Esophagus muscularis mucosa (tissue), 4 donors: Measurements from ENCODE around the gene ATF7. TPM values are rescaled to one million over a fixed set of nuclear protein-coding genes. Genes with fewer than 3 reads are reported as not detected.
A peak's percentile ranks its signal among the peaks of the same experiment; 100 is the strongest.

ENCODE experiments used
- DNase-seq: peaks from one replicate; pipeline ENCODE4 v3.0.0-alpha.2; 2017; ENCODE audit errors: extremely low spot score
- H3K27ac ChIP-seq, 4 donors: fragments of 200-600 bp; sonication (generic); replicated peaks in 1 of 4; 1 replicate in 3 of 4; 2 replicates in 1 of 4; pipeline ENCODE4 v1.5.1; 2016 to 2019; ENCODE audit warnings: mild to moderate bottlenecking in 1 of 4
- H3K27me3 ChIP-seq, 4 donors: fragments of 200-600 bp; sonication (generic); one replicate each; pipeline versions ENCODE4 v1.5.1 to v1.6.0; 2016 to 2019
- H3K36me3 ChIP-seq, 4 donors: fragments of 200-600 bp; sonication (generic); one replicate each; pipeline ENCODE4 v1.5.1; 2016 to 2019
- H3K4me1 ChIP-seq, 4 donors: fragments of 200-600 bp; sonication (generic); one replicate each; pipeline ENCODE4 v1.5.1; 2016 to 2019
- H3K4me3 ChIP-seq, 4 donors: fragments of 200-600 bp; sonication (generic); 1 replicate in 2 of 4; 2 replicates in 2 of 4; pipeline ENCODE4 v1.5.1; 2016 to 2019; ENCODE audit warnings: mild to moderate bottlenecking in 4 of 4, moderate library complexity in 1 of 4
- H3K9me3 ChIP-seq, 4 donors: fragments of 200-600 bp; sonication (generic); 1 replicate in 3 of 4; 2 replicates in 1 of 4; pipeline ENCODE4 v1.5.1; 2016 to 2019
- EP300 ChIP-seq: sonication (generic); formaldehyde crosslinking; IDR thresholded peaks from one replicate; pipeline ENCODE4 v1.6.1; 2017; ENCODE audit warnings: antibody characterized with exemption
- POLR2A ChIP-seq: fragments of 450-650 bp; IDR thresholded peaks from one replicate; pipeline ENCODE4 v1.6.1; 2017; ENCODE audit warnings: antibody characterized with exemption, moderate library complexity, mild to moderate bottlenecking, low read depth
- POLR2AphosphoS5 ChIP-seq, 2 donors: sonication (generic); formaldehyde crosslinking; IDR thresholded peaks; one replicate each; pipeline ENCODE4 v1.6.1; 2017; ENCODE audit warnings: antibody characterized with exemption in 2 of 2
- WGBS: methylation state at CpG from one replicate; pipeline ENCODE4 v1.1.5; 2018; 5-methylcytosine and 5-hydroxymethylcytosine counted together
- intact Hi-C: fragments of 100-400 bp; cut with DNase I; formaldehyde crosslinking; loops from one replicate; pipeline ENCODE4 v1.15.1; 2023
- total RNA-seq, 4 donors: library from RNA; depleted of rRNA; stranded (reverse); fragments of >200 nt; gene quantifications; one replicate each; pipeline versions ENCODE4 v1.1.0 to v1.2.1, GENCODE V29; 2016
- TF ChIP-seq, protein P1 (sequence below), 3 experiments: fragments of 200-600 bp in 2 of 3; fragments of 450-650 bp in 1 of 3; sonication (generic) in 2 of 3; IDR thresholded peaks; one replicate each; pipeline ENCODE4 v1.5.1; 2017 to 2019; ENCODE audit warnings: antibody characterized with exemption in 3 of 3, mild to moderate bottlenecking in 2 of 3, moderate library complexity in 1 of 3

ATF7 gene
- total RNA-seq, 4 donors from 2014 or later, result 23.5 to 43.6 (median 37.1) TPM

DNA sequence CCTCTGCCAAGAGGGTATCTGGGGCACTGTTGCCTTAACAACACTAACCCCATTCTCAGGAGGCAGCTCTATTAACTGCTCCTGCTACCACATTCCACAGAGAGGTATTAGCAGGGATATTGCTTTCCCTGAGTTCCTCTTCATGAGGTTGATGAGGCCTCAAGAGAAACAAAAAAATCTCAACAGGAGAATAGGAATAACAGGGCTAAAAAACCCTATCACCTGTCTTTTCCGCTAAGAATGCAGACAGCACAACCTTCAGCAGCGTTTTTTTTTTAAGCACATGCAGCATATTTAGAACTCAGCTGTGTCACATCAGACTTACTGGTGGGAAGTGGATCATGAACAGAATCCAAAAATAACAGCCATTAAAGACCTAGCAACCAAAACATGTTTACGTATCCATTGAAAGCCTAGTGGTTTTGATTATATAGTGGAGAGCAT is 29.2 kb downstream of the ATF7 start:
- H3K9me3 ChIP-seq, result no peaks in the 10 kb centered on the region
- H3K36me3 ChIP-seq, result no peaks in the 10 kb centered on the region
- intact Hi-C loops, result no loop called here
- peak overlapping the region; percentile 18 to 44 (median 32) for H3K27ac ChIP-seq
- H3K27me3 ChIP-seq, result no peaks in the 10 kb centered on the region
- WGBS, result 13% methylated on average over 3 of the region's 3 CpGs
- no peak for DNase-seq
- no peak overlapping the region for H3K4me3 ChIP-seq
- peaks cover 43 to 84% (median 80%) of the 10 kb centered on the region in 4 donors for H3K4me1 ChIP-seq
- peak; percentile 8 to 20 for TF ChIP-seq POLR2AphosphoS5 (IDR thresholded peaks at IDR 0.05)
- TF ChIP-seq EP300, result no peak

DNA sequence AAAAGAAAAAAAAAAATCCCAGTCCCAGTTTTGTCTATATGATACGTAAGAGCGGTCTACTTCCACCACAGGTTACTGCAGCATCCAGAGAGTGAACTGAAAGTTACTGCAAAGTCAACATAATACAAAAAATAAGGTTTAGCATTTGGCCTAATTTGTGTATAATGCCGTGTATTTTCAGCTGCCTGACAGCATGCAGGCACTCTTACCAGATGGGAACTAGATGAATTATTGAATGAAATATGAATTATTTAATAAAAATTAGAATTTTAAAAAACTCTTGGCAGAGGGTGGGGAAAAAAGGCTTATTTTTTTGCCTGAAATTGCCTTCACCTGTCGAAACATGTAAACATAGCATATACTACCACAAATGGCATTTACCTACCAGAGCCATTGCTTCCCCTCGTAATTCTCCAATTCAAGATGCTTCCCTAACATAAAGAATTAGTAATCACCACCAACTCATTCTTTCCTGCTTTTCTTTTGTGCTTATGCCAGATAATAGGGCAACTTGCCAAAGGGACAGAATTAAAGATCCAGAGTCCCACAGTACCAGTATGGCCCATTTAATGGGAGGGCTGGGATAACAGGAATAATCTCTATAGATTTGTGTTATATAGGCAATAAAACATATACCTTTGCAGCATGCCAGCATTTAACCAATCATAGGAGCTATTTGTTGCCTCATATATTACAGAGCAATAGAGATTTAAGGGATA is 31.1 kb downstream of the ATF7 start:
- TF ChIP-seq POLR2A (no peak), EP300 (no peak), POLR2AphosphoS5 (IDR thresholded peaks at IDR 0.05) (no peak)
- TF ChIP-seq, protein P1, sequence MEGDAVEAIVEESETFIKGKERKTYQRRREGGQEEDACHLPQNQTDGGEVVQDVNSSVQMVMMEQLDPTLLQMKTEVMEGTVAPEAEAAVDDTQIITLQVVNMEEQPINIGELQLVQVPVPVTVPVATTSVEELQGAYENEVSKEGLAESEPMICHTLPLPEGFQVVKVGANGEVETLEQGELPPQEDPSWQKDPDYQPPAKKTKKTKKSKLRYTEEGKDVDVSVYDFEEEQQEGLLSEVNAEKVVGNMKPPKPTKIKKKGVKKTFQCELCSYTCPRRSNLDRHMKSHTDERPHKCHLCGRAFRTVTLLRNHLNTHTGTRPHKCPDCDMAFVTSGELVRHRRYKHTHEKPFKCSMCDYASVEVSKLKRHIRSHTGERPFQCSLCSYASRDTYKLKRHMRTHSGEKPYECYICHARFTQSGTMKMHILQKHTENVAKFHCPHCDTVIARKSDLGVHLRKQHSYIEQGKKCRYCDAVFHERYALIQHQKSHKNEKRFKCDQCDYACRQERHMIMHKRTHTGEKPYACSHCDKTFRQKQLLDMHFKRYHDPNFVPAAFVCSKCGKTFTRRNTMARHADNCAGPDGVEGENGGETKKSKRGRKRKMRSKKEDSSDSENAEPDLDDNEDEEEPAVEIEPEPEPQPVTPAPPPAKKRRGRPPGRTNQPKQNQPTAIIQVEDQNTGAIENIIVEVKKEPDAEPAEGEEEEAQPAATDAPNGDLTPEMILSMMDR (IDR thresholded peaks at IDR 0.05), result no peak
- Histone ChIP-seq H3K27me3 (no peaks in the 10 kb centered on the region), H3K27ac (peak overlapping the region; percentile 18 to 44 (median 32)), H3K36me3 (no peaks in the 10 kb centered on the region), H3K4me1 (peaks cover 46 to 82% (median 78%) of the 10 kb centered on the region in 4 donors), H3K4me3 (no peak overlapping the region), H3K9me3 (no peaks in the 10 kb centered on the region)
- intact Hi-C loops, result no loop called here
- DNase-seq, result no peak
- WGBS, result 73% methylated on average over 5 of the region's 5 CpGs

DNA sequence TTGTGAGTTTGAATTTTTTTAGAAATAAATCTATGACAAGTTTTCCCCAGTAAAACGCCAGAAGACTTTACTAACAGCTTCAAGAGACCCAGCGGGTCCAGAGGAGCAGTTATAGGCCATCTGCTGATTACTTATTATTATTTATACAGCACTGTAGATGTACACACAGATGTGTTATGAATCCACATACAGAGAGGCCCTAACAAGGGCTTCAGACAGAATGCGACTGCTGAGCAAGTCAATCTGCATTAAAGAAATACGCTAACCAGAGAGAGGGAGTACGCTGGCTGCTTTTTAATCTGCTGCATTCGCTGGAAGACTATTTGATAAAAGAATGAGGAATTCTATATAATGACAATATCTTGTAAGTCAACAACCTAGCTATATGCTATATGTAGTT is 32.5 kb downstream of the ATF7 start:
- no peaks in the 10 kb centered on the region for H3K36me3 ChIP-seq
- TF ChIP-seq POLR2A, result no peak
- no peak for TF ChIP-seq POLR2AphosphoS5 (IDR thresholded peaks at IDR 0.05)
- TF ChIP-seq EP300, result no peak
- TF ChIP-seq, protein P1 (IDR thresholded peaks at IDR 0.05), result no peak
- DNase-seq, result no peak
- no peaks in the 10 kb centered on the region for H3K27me3 ChIP-seq
- WGBS, result 89% methylated on average over 6 of the region's 6 CpGs
- intact Hi-C loops, result no loop called here
- no peak overlapping the region for H3K4me3 ChIP-seq
- peak overlapping the region in 1 of 4 donors; percentile 1 for H3K27ac ChIP-seq
- no peaks in the 10 kb centered on the region for H3K9me3 ChIP-seq
- H3K4me1 ChIP-seq, result peaks cover 49 to 88% (median 77%) of the 10 kb centered on the region in 4 donors

DNA sequence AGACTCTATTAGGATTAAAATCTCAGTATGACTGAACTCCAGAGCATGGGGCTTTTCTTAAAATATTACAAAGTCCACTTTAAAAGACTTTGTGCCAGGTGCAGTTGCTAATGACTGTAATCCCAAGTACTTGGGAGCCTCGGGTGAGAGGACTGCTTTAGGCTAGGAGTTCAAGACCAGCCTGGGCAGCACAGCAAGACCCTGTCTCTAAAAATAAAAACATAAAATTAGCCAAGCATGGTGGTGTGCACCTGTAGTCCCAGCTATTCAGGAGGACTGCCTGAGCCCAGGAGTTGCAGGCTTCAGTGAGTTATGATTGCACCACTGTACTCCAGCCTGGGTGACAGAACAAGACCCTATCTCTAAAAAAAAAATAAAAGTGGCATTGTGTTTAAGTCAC is 33.2 kb downstream of the ATF7 start:
- WGBS, result 100% methylated on average over 1 of the region's 1 CpG
- TF ChIP-seq POLR2A, result no peak
- TF ChIP-seq POLR2AphosphoS5 (IDR thresholded peaks at IDR 0.05), result no peak
- no peak for TF ChIP-seq EP300
- TF ChIP-seq, protein P1 (IDR thresholded peaks at IDR 0.05), result no peak
- peaks cover 53 to 84% (median 78%) of the 10 kb centered on the region in 4 donors for H3K4me1 ChIP-seq

DNA sequence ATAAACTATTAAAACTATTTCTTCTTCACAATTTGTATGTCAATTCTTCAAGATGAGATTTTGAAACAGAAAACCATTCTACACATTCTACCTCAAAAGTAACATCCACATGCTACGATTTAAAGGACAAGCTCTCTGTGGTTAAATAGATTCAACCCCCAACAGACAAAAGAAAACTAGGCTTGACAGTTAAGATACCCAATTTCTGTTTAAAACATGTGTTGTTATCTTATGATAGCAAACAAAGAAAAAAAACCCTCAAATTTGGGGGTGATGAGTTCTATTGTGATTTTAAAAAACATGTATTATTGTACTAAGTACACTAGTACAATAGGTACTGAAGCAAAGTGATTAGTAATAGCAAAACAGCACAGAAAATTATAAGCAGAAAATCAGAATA is 33.8 kb downstream of the ATF7 start:
- no peak overlapping the region for H3K4me3 ChIP-seq
- peaks cover 48 to 79% (median 73%) of the 10 kb centered on the region in 4 donors for H3K4me1 ChIP-seq
- H3K9me3 ChIP-seq, result no peaks in the 10 kb centered on the region
- H3K27ac ChIP-seq, result peak overlapping the region in 1 of 4 donors; percentile 35
- no peak for DNase-seq
- TF ChIP-seq POLR2A (no peak), POLR2AphosphoS5 (IDR thresholded peaks at IDR 0.05) (no peak), EP300 (no peak)
- TF ChIP-seq, protein P1 (IDR thresholded peaks at IDR 0.05), result no peak
- no peaks in the 10 kb centered on the region for H3K27me3 ChIP-seq
- H3K36me3 ChIP-seq, result no peaks in the 10 kb centered on the region
- WGBS, result 83% methylated on average over 1 of the region's 1 CpG
- intact Hi-C loops, result no loop called here

More for the DNA sequence above, 33.2 kb downstream of the ATF7 start:
- Histone ChIP-seq H3K27ac (peak overlapping the region in 1 of 4 donors; percentile 35), H3K27me3 (no peaks in the 10 kb centered on the region), H3K4me3 (no peak overlapping the region), H3K9me3 (no peaks in the 10 kb centered on the region), H3K36me3 (no peaks in the 10 kb centered on the region)
- intact Hi-C loops, result no loop called here
- DNase-seq, result no peak
